Stimulated activated naive CD8-positive, alpha-beta T cell treated with anti-CD3 and anti-CD28 coated beads, Interleukin-15, amount 100 ng/mL, for 72 hours (primary cell): ENCODE data around the gene SLIT3.

ENCODE experiments used
- ATAC-seq: fragments of 150-1000 bp; cut with Tn5 transposase; 2 replicates; pipeline ENCODE4 v1.10.0; 2021; ENCODE audit warnings: mild to moderate bottlenecking, moderate library complexity
- DNase-seq, 2 donors: peaks; one replicate each; pipeline ENCODE4 v3.0.0; 2021 to 2022
- H3K27ac Mint-ChIP-seq, 2 donors: one replicate each; pipeline ENCODE4 v1.8.0; 2022; ENCODE audit warnings: mild to moderate bottlenecking in 2 of 2, mixed read lengths in 2 of 2, moderate library complexity in 2 of 2
- H3K27me3 Mint-ChIP-seq: one replicate; pipeline ENCODE4 v1.8.0; 2022; ENCODE audit warnings: mixed read lengths
- H3K4me1 Mint-ChIP-seq: one replicate; pipeline ENCODE4 v1.8.0; 2022; ENCODE audit warnings: mild to moderate bottlenecking, mixed read lengths
- H3K4me3 Mint-ChIP-seq, 2 donors: one replicate each; pipeline ENCODE4 v1.8.0; 2022; ENCODE audit warnings: mild to moderate bottlenecking in 2 of 2, mixed read lengths in 2 of 2, moderate library complexity in 1 of 2
- H3K9me3 Mint-ChIP-seq, 2 donors: one replicate each; pipeline ENCODE4 v1.8.0; 2022; ENCODE audit warnings: mixed read lengths in 2 of 2

The SLIT3 gene

DNA sequence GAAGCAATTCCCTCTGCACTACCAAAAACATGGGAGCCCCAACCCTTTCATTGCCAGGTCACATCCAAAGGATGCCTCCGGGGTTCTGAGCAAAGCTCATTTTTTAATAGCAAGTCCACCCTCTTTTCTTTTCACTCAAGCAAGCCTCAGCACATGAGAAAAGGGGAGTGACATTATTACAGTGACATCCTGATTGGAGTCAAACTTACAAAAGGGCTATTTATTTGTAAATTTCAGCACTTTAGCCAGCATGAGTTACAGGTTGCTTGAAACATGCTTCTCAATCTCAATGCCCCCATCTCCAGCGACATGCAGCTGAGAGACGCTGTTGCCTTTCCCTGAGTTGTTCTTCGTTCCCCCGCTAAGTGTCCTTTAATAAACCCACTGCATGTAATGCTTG is 483.3 kb downstream of the SLIT3 start:
- H3K27ac Mint-ChIP-seq, result no peak overlapping the region

DNA sequence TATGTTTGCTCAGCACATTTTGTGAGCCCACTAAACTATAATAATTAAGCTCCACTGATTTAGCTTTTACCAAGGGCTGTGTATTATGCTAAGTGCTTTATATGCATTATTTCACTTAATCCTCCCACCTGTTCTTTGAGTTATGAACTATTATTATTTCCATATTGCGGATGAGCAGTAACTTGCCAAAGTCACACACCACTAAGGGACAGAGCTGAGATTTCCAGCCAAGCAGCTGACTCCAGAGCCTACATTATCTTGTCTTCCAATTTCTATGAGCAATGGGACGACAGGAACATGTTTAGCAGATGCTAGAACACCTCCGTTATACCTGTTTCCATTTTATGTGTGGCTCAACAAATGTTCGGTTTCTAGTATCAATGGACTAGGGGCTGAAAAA is 484.3 kb downstream of the SLIT3 start:
- no peaks in the 10 kb centered on the region for H3K9me3 Mint-ChIP-seq
- no peak for DNase-seq
- peaks cover 45% of the 10 kb centered on the region for H3K27me3 Mint-ChIP-seq
- H3K4me1 Mint-ChIP-seq, result peaks cover 18% of the 10 kb centered on the region
- H3K4me3 Mint-ChIP-seq, result no peak overlapping the region
- ATAC-seq, result no peak
- H3K27ac Mint-ChIP-seq, result no peak overlapping the region

More for the DNA sequence above, 483.3 kb downstream of the SLIT3 start:
- Mint-ChIP-seq H3K4me1 (peaks cover 26% of the 10 kb centered on the region), H3K4me3 (no peak overlapping the region), H3K9me3 (no peaks in the 10 kb centered on the region), H3K27me3 (peaks cover 39% of the 10 kb centered on the region)
- ATAC-seq (no peak), DNase-seq (no peak)

DNA sequence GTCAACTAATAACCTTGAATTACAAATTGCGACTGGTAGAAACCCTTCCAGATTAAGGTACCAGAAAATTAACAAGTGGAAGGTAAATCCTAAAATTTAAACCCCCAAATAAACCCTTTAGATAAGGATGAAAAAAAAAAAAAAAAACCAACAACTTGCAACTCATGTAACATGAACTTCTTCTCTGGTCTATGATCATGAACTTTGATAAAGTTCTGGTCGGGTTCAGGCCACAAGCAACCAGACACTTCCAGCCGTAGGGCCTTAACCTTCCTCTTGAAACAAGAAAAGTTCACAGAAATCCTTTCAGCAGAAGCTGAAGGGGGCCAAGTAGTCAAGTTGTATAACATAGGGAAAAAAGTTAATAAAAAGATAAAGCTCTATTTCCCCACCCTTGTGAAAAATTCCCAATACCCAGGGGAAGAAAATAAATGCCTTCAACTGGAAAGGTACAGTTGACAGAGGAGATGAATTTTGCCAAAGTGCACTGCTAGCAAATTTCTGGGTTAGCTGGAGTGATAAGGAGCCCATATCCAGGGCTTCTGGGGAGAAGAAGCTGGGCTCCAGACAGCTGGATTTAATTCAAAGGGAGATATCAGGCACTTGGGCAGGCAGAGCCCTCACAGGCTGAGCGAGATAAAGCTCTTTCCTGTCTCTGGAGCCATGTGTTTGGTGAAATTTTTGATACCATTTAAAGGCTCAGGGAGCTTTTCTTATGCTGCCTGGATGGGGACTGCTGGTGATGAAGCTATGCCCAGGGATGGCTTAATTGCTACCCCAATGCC is 487.6 kb downstream of the SLIT3 start:
- H3K4me3 Mint-ChIP-seq, result no peak overlapping the region
- ATAC-seq (no peak), DNase-seq (no peak)
- H3K4me1 Mint-ChIP-seq, result peaks cover 10% of the 10 kb centered on the region
- no peak overlapping the region for H3K27ac Mint-ChIP-seq
- no peaks in the 10 kb centered on the region for H3K9me3 Mint-ChIP-seq
- H3K27me3 Mint-ChIP-seq, result peaks cover 60% of the 10 kb centered on the region

DNA sequence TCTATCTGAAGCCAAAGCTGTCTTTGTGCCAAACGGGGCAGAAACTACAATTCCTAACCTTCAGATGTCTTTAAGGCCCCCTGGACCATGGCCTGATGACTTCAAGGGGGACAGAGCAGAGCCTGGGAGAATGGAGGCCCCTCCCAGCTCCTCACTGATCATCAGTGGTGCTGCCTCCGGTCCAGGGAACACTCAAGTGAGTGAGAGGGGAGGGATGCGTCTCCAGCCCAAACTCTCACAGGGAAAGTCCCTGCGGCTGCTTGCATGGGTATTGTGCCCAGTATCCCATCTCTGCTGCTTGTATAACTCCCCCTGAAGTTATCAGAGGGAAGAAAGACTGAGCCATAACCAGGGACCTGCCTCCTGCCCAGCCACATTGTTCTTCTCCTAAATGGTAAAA is 490.3 kb downstream of the SLIT3 start:
- DNase-seq, result no peak
- H3K9me3 Mint-ChIP-seq, result no peaks in the 10 kb centered on the region
- H3K27me3 Mint-ChIP-seq, result peaks cover 49% of the 10 kb centered on the region
- ATAC-seq, result no peak
- H3K4me3 Mint-ChIP-seq, result no peak overlapping the region
- peaks cover 10% of the 10 kb centered on the region for H3K4me1 Mint-ChIP-seq
- H3K27ac Mint-ChIP-seq, result no peak overlapping the region

DNA sequence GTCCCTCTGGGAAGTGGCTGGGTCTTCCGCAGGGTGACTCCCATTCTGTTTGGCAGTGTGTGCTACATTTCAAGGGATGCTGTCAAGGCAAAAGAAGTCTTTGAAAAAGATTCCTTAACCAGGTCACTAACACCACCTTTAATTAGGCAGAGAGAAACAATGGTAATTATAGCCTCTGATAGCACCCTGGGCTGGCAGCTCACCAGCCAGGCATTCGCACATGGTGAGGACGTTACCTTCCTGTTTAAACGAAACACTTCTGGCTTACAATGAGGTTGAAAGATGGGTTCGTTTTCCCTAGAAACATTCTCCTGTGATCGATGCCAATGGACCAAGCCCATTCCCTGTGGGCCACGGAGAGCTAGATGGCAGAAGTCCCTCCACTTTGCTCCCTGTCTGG is 491.7 kb downstream of the SLIT3 start:
- Mint-ChIP-seq H3K4me1 (peaks cover 6% of the 10 kb centered on the region), H3K27me3 (peaks cover 45% of the 10 kb centered on the region), H3K27ac (no peak overlapping the region), H3K4me3 (no peak overlapping the region), H3K9me3 (no peaks in the 10 kb centered on the region)
- DNase-seq (no peak), ATAC-seq (no peak)

DNA sequence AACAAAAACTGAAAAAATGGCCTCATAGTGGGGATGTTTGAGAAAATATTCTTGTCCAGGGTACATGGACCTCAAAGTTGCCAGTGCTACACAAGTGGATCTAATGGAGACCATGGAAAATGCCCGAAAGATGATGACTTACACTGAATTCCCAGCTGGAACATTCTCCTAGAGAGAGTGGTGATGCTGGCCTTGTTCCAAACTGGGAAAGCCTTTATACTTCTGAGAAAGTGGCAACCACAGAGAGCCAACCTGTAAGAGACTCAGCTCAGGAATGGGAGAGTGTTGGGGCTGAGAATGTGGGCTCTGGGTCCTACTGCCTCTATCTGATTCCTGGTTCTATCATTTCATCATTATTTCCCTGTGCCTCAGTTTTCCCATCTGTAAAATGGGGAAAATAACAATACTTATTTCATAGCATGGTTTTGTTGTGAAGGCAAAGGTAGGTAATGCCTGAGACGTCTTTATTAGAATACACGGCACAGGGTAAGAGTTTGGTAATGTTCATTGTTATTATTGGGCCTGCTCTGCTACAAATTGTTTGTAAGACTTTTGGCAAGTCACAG is 492.8 kb downstream of the SLIT3 start:
- H3K27ac Mint-ChIP-seq, result no peak overlapping the region
- peaks cover 5% of the 10 kb centered on the region for H3K4me1 Mint-ChIP-seq
- no peak for DNase-seq
- ATAC-seq, result no peak
- H3K9me3 Mint-ChIP-seq, result no peaks in the 10 kb centered on the region
- H3K4me3 Mint-ChIP-seq, result no peak overlapping the region
- peaks cover 52% of the 10 kb centered on the region for H3K27me3 Mint-ChIP-seq

DNA sequence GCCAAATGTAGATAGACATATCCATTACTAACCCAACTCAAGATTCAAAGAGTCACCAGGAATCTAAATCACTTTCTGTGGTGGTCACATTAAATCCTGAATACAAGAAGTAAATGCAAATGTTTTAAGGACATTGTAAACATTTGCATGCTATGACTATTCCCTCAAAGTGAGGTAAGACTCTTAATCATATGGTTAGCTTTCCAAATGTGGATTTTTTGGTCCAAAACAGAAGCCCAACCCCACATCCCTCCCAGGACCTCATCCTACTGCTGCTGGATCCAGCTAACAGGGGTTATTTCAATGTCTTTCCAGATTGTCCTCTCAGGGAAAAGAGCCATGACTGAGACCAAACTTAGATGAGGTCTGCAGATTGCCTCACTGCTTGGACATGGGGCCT is 493.7 kb downstream of the SLIT3 start:
- H3K9me3 Mint-ChIP-seq, result no peaks in the 10 kb centered on the region
- no peak for ATAC-seq
- H3K4me3 Mint-ChIP-seq, result no peak overlapping the region
- peaks cover 7% of the 10 kb centered on the region for H3K4me1 Mint-ChIP-seq
- DNase-seq, result no peak
- no peak overlapping the region for H3K27ac Mint-ChIP-seq
- H3K27me3 Mint-ChIP-seq, result peaks cover 52% of the 10 kb centered on the region

DNA sequence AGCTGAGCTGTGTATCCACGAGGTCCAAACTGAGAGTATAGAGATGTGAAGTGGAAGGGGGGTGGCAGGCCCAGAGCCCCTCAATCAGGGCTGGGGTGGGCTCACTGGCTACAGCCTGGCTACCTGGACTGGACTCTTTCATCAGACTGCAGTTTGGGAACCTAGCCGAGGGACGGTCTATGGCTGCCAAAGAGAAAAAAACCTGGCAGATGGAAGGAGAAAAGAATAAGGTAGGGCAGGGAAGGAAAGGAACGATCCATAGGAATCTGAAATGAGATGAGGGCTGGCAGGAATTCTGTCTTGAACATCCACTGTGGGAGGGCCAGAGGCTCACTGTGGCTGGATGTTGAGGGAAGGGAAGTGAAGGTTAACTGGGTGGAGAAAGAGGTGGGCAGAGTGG is 497.4 kb downstream of the SLIT3 start:
- H3K9me3 Mint-ChIP-seq, result no peaks in the 10 kb centered on the region
- H3K4me3 Mint-ChIP-seq, result no peak overlapping the region
- peaks cover 25% of the 10 kb centered on the region for H3K27me3 Mint-ChIP-seq
- ATAC-seq (no peak), DNase-seq (no peak)
- H3K27ac Mint-ChIP-seq, result peak overlapping the region; percentile 66 to 85
- H3K4me1 Mint-ChIP-seq, result peaks cover 44% of the 10 kb centered on the region

DNA sequence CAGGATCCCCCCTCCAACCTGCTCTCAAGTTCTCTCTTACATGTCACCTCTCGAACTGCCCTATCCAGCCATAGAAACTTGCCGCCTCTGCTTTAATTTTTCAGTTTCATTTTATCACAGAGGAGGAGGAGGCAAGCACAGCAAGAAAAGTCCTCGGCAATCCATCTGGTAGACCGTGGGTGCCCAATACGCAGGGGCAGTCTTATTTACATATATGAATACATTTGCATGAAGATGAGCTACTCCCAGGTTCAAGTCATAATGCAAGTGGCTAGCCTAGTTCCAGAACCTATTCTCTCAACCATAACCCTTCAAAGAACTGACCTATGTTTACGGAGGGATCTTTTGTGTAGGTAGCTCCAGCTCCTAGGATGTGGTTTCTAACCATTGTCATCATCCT is 498.6 kb downstream of the SLIT3 start:
- DNase-seq (peak; percentile 27 to 56), ATAC-seq (peak; percentile 78)

DNA sequence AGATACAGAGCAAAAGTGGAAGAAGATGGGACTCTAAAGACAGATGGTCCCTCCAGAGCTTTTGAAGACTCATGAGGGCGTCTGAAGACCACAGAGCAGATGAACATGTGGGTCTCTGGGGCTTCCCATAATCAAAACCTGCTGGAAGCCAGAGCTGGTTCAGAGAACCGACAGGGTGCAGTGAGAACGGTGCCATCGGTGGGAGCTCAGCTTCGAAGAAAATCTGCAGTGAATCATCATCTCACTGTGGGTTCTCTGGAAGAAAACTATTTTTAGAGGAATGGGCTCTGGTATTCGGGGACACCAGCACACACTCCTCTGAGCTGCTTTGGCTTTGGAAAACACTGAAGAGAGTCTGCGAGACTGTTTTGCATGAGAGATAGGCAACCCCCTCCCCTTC is 499.4 kb downstream of the SLIT3 start:
- Mint-ChIP-seq H3K4me1 (peaks cover 63% of the 10 kb centered on the region), H3K4me3 (peak overlapping the region; percentile 38 to 63), H3K27ac (peak overlapping the region in 1 of 2 donors; percentile 86), H3K27me3 (peaks cover 18% of the 10 kb centered on the region), H3K9me3 (no peaks in the 10 kb centered on the region)
- DNase-seq, result peak in 1 of 2 donors; percentile 14
- no peak for ATAC-seq

More for the DNA sequence above, 498.6 kb downstream of the SLIT3 start:
- Mint-ChIP-seq H3K9me3 (no peaks in the 10 kb centered on the region), H3K4me3 (peak overlapping the region; percentile 74 to 75), H3K27ac (peak overlapping the region; percentile 70 to 95), H3K27me3 (peaks cover 16% of the 10 kb centered on the region), H3K4me1 (peaks cover 56% of the 10 kb centered on the region)

DNA sequence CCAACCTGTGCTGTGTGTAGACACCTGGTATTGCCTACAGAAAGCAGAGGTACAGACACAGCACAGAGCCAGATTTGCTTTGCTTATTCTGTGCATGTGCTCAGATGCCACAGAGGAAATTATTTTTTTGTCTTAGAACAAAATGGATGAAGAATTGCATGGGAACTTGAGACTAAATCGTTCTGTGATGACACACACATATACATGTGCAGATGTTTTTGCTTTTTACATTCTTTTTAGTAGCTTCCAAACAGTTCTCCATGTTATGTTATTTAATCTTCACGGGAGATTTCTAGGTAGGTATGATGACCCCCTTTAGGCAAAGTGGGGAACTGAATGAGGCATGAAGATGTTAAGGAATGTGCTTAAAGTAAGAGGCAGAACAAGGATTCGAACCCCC is 500.2 kb downstream of the SLIT3 start:
- ATAC-seq, result no peak
- Mint-ChIP-seq H3K27ac (no peak overlapping the region), H3K9me3 (no peaks in the 10 kb centered on the region), H3K4me3 (no peak overlapping the region), H3K4me1 (peaks cover 70% of the 10 kb centered on the region), H3K27me3 (peaks cover 23% of the 10 kb centered on the region)
- DNase-seq, result no peak

DNA sequence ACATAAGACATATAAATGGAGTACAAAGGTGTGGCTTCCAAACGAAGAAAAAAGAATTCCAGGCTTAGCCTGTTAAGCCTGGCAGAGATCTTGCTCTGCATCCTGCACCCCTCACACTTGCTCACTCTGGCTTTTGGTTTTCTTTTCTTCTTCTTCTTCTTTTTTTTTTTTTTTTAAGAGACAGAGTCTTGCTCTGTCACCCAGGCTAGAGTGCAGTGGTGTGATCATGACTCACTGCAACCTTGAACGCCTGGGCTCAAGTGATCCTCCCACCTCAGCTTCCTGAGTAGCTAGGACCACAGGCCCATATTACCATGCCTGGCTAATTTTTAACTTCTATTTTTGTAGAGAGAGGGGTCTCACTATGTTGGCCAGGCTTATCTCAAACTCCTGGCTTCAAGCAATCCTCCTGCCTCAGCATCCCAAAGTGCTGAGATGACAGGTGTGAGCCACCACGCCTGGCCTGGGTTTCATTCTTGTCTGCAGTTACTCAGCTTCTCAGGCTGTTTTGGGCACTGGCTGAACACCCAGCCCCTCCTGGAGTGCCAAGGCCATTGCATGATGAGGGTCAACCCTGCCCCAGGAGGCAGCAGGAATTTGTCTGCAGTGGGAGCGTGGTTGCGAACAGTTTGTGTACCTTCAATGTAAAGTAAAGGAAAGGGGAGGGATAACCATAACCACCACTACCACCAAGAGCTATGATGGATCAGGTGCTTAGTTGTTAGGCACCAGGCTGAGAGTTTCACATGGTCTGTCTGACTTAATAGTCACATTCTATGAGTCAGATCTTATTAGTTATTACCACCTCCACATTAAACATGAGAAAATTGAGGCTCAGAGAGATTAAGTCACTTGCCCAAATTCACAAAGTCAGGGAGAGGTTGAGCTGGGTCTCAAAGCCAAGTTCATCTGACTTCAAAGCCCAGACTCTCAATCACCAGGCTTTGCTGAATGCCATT is 502.6 kb downstream of the SLIT3 start:
- peak overlapping the region; percentile 15 to 22 for H3K4me3 Mint-ChIP-seq
- H3K27me3 Mint-ChIP-seq, result peaks cover 17% of the 10 kb centered on the region
- H3K9me3 Mint-ChIP-seq, result no peaks in the 10 kb centered on the region
- H3K4me1 Mint-ChIP-seq, result peaks cover 90% of the 10 kb centered on the region
- peak; percentile 62 for ATAC-seq
- H3K27ac Mint-ChIP-seq, result peak overlapping the region; percentile 19 to 67
- peak; percentile 9 to 43 for DNase-seq

DNA sequence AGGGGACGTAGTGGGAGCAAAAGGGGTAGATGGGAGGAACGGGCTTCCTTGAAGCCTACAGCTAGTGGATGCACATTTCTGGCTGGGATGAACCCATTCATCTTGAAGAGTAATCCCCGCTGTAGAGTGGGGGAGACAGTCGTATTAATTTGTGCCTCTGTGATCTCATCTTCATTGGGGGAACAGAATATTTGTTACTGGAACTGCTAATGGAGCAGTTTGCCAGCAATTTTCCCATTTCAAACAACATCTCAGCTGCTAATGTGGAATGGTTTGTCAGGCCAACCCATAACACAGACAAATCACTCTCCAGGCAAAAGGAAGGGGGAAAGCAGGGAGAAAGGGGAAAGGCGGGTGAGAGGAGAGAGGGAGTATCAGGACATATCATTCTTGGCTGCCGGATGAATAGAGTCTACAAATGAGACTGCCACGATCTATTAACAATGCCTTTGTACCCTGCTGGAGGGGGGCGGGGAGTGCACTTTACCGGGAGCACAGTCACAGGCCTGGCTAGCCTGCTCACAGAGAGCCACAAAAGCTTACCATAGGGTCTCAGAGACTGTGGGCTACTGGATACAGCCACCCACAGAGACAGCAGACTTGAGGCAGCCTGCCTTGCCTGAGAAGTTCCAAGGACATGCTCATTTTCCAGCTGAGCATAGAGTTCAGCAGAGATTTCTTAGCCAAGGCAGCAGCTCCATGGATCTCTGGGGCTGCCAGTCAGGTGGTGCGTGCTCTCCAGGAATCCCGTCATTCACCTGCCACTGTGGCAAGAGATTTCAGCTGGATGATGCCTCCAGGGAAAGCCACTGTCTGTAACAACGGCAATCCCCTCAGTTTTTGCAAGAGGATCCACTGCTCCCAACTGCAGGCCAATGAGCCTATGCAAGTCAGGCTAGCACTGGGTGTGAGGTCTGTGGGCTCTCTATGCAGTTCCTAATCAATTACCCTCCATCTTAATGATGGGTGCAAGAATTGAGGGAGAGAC is 504.1 kb downstream of the SLIT3 start:
- Mint-ChIP-seq H3K27ac (peak overlapping the region; percentile 13 to 50), H3K27me3 (peaks cover 15% of the 10 kb centered on the region), H3K4me3 (no peak overlapping the region), H3K4me1 (peaks cover 86% of the 10 kb centered on the region), H3K9me3 (no peaks in the 10 kb centered on the region)
- ATAC-seq (no peak), DNase-seq (no peak)

DNA sequence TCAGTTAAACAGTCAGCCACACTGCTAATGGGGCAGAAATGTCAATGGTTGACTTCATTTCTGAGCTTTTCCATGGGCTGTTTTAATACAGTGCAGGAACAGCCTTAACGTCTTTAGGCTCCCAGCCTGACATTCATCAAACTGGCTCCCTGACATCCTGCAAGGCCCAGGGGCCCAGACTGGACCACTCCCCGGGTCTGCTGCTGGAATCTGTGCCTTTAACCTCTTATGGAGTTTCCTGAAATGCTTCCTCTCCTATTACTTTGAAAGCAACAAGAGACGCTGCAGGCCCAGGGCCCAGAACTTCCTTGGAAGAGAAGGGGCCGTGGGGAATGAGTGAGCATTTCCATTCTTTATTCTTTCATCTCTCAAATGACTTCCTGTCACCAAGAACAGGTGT is 504.9 kb downstream of the SLIT3 start:
- Mint-ChIP-seq H3K9me3 (no peaks in the 10 kb centered on the region), H3K4me1 (peaks cover 77% of the 10 kb centered on the region), H3K4me3 (no peak overlapping the region), H3K27me3 (peaks cover 8% of the 10 kb centered on the region), H3K27ac (no peak overlapping the region)
- ATAC-seq, result no peak
- no peak for DNase-seq
